Esophagus muscularis mucosa (tissue), 3 donors: Measurements from ENCODE around the gene IL17RD.

Experiments
- CTCF ChIP-seq, 3 experiments: fragments of 200-600 bp in 2 of 3; fragments of 450-650 bp in 1 of 3; sonication (generic) in 2 of 3; IDR thresholded peaks; one replicate each; pipeline ENCODE4 v1.5.1; 2017 to 2019; ENCODE audit warnings: antibody characterized with exemption in 3 of 3, mild to moderate bottlenecking in 2 of 3, moderate library complexity in 1 of 3
- POLR2A ChIP-seq: fragments of 450-650 bp; IDR thresholded peaks from one replicate; pipeline ENCODE4 v1.6.1; 2017; ENCODE audit warnings: antibody characterized with exemption, moderate library complexity, mild to moderate bottlenecking, low read depth

GRCh38 chr3:57158813-57159738 lies 6.1 kb downstream of the IL17RD start:
- TF ChIP-seq POLR2A: no peak
- no peak for TF ChIP-seq CTCF (IDR thresholded peaks at IDR 0.05)
